Cerebellar nuclear complex (tissue), 1 donor: ENCODE measurements around the gene CCKAR.

Experiments
- DNase-seq, 2 experiments: peaks; one replicate each; lab custom pipeline; 2025; lab: John Stamatoyannopoulos, UW

CCKAR gene

GRCh38 chr4:26459054-26459755 is 31.1 kb downstream of the CCKAR start:
- no peak for DNase-seq

GRCh38 chr4:26458157-26458561 is 32.1 kb downstream of the CCKAR start:
- DNase-seq: no peak

- no peak for DNase-seq
These were observed 32.9 kb downstream of the CCKAR start for GRCh38 chr4:26457412-26457811.

- DNase-seq: no peak
These were observed 34.7 kb downstream of the CCKAR start for GRCh38 chr4:26455571-26455970.

- no peak for DNase-seq
These were observed 35.3 kb downstream of the CCKAR start for GRCh38 chr4:26454961-26455360.

- no peak for DNase-seq
These were observed 37.4 kb downstream of the CCKAR start for GRCh38 chr4:26452565-26453531.

- no peak for DNase-seq
These were observed 38.7 kb downstream of the CCKAR start for GRCh38 chr4:26451597-26451996.

GRCh38 chr4:26450418-26450817 is 39.9 kb downstream of the CCKAR start:
- no peak for DNase-seq

- DNase-seq: no peak
These were observed 42.9 kb downstream of the CCKAR start for GRCh38 chr4:26447378-26447777.

- DNase-seq: no peak
These were observed 48.5 kb downstream of the CCKAR start for GRCh38 chr4:26441771-26442170.

- DNase-seq: no peak
These were observed 49.2 kb downstream of the CCKAR start for GRCh38 chr4:26441102-26441501.

GRCh38 chr4:26434030-26434639 is 56.1 kb downstream of the CCKAR start:
- no peak for DNase-seq

- no peak for DNase-seq
These were observed 56.7 kb downstream of the CCKAR start for GRCh38 chr4:26433556-26433955.

GRCh38 chr4:26432419-26432818 is 57.9 kb downstream of the CCKAR start:
- DNase-seq: no peak

GRCh38 chr4:26431461-26432180 is 58.7 kb downstream of the CCKAR start:
- DNase-seq: no peak
